Measurements from ENCODE around the gene ZBTB2.

DNA sequence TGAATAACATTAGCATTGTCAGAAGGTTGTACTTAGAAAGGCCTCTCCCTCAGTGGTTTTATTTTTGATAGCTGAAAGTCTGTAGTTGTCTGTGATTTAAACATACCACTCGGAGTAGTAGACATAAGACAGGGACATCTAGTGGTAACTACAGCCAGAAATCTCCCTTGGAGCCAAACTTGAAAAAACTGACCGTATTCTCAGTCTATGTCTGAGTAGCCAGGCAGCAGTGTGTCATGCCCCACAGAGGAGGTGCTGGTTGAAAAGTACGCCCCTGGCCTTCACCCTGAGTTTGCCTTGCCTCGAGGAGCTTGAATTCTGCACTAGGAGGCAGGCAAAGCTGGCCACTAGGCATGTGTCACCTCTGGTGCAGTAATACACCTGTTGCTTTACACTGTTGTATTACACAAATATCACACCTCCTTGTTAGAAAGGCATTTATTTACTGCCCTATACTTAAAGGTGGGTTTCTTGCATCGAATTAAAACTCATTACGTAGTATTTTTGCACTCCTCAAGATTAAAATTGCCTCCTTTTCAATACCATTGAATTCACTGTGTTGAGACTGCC, 20.8 kb downstream of the ZBTB2 start:
- TF ChIP-seq CTCF (IDR thresholded peaks at IDR 0.05; ENCODE audit: low read depth, low read length) (no peak), POLR2A (IDR thresholded peaks at IDR 0.05; ENCODE audit: extremely low read depth, insufficient read length) (no peak), MAX (IDR thresholded peaks at IDR 0.05; ENCODE audit: low read depth, low read length) (no peak)
